HUES64 (cell line): Measurements from ENCODE around the gene OTX1.
A peak's percentile ranks its signal among the peaks of the same experiment; 100 is the strongest.

Experiments used
- H3K27ac ChIP-seq: 2 replicates; pipeline ENCODE4 v1.7.0; 2013; ENCODE audit warnings: low read depth, low read length, inconsistent platforms
- H3K27me3 ChIP-seq: 2 replicates; pipeline ENCODE4 v1.6.1; 2013; ENCODE audit warnings: mild to moderate bottlenecking, low read length; ENCODE audit not compliant: insufficient read depth
- H3K36me3 ChIP-seq: 2 replicates; pipeline ENCODE4 v1.6.1; 2013; ENCODE audit warnings: mild to moderate bottlenecking, low read length; ENCODE audit not compliant: insufficient read depth
- H3K4me1 ChIP-seq: 2 replicates; pipeline ENCODE4 v1.6.1; 2013; ENCODE audit warnings: mild to moderate bottlenecking, low read length, moderate library complexity; ENCODE audit not compliant: insufficient read depth
- H3K4me3 ChIP-seq: 2 replicates; pipeline ENCODE4 v1.5.1; 2013; ENCODE audit warnings: mild to moderate bottlenecking, low read length, moderate library complexity
- H3K9ac ChIP-seq: 2 replicates; pipeline ENCODE4 v1.6.1; 2013; ENCODE audit warnings: mild to moderate bottlenecking, low read depth, low read length
- H3K9me3 ChIP-seq: 2 replicates; pipeline ENCODE4 v1.6.1; 2013; ENCODE audit warnings: low read depth, low read length; ENCODE audit not compliant: insufficient read depth
- WGBS: fragments of 150-250, 120-280 bp; methylation state at CpG from one replicate; pipeline ENCODE4 v1.1.7; 2013; ENCODE audit warnings: missing lambda C conversion rate; 5-methylcytosine and 5-hydroxymethylcytosine counted together

The OTX1 gene

DNA sequence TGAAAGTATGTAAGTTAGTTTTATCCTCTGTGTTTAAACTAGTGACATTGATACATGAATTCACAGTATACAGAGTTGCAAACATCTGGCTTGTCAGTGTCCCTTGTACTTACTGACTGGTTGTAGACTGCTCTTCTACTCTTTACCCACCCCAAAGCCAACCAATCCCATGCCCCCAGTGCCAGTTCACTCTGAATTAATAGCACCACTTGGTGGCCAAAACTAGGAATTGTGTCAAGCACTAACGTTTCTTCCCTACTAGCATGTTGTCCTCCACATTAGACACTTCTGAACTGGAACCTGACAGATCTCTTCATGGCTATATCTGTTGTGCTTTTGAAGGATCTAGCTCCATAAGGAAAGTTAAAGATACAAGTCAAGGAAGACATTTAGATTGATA is 27.2 kb upstream of the OTX1 start:
- no peak overlapping the region for H3K27ac ChIP-seq
- no peaks in the 10 kb centered on the region for H3K27me3 ChIP-seq
- 0% methylated on average over 1 of the region's 1 CpG for WGBS
- no peaks in the 10 kb centered on the region for H3K4me1 ChIP-seq
- no peaks in the 10 kb centered on the region; the same call in 1 of the 2 replicates for H3K36me3 ChIP-seq
- H3K4me3 ChIP-seq = no peak overlapping the region
- no peak overlapping the region for H3K9ac ChIP-seq
- no peaks in the 10 kb centered on the region for H3K9me3 ChIP-seq

DNA sequence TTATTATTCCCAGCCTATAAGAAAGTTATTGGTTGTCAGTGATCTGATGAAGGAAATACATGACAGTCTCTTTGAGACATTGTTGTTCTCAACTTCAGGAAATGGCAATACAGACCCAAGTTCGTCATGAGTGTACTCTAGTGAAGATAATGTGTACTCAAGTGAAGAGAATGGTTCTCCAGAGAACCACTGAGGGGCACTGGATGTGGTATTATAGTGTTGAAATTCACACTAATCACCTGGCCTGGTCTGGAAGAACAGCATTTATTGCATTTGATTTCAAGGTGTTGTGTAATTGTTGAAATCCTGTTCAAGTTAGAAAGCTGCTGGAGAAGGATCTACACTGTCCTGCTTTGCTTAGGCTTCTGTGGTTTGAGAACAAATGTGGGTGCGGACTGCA is 23.4 kb upstream of the OTX1 start:
- no peaks in the 10 kb centered on the region; the same call in 1 of the 2 replicates for H3K36me3 ChIP-seq
- 79% methylated on average over 1 of the region's 2 CpGs for WGBS
- no peaks in the 10 kb centered on the region for H3K9me3 ChIP-seq
- H3K27ac ChIP-seq = no peak overlapping the region
- H3K9ac ChIP-seq = no peak overlapping the region
- no peaks in the 10 kb centered on the region for H3K27me3 ChIP-seq
- no peaks in the 10 kb centered on the region for H3K4me1 ChIP-seq
- H3K4me3 ChIP-seq = no peak overlapping the region

- Histone ChIP-seq H3K36me3 (no peaks in the 10 kb centered on the region; the same call in 1 of the 2 replicates), H3K4me1 (peaks cover under 1% of the 10 kb centered on the region; the same call in 1 of the 2 replicates)
- 93% methylated on average over 1 of the region's 1 CpG for WGBS
Observed at GRCh38 chr2:63029058-63029457, 21.6 kb upstream of the OTX1 start.

DNA sequence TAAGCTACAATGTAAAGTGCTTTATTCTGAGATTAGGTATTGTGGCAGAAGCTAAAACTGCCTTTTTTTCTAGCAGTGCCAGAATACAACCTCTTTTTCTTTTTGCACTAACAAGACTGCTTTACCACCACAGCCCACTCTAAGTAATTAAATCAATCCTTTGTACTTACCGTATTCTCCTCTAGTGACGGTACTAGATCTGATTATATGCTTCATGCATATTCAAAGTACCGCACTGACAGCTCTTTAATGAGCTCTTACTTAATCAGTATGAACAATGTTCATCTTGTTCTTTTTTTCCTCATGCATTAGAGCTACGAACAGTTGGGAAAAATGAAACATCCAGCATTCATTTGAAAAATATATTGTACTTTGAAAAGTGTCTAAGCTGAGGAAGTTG is 16.1 kb upstream of the OTX1 start:
- Histone ChIP-seq H3K9me3 (no peaks in the 10 kb centered on the region), H3K4me3 (no peak overlapping the region), H3K9ac (no peak overlapping the region), H3K36me3 (no peaks in the 10 kb centered on the region), H3K27me3 (no peaks in the 10 kb centered on the region), H3K4me1 (peaks cover 17% of the 10 kb centered on the region), H3K27ac (no peak overlapping the region)
- WGBS = 89% methylated on average over 4 of the region's 4 CpGs

More at GRCh38 chr2:63029058-63029457, 21.6 kb upstream of the OTX1 start:
- Histone ChIP-seq H3K27me3 (no peaks in the 10 kb centered on the region), H3K9me3 (no peaks in the 10 kb centered on the region), H3K27ac (no peak overlapping the region), H3K4me3 (no peak overlapping the region), H3K9ac (no peak overlapping the region)

DNA sequence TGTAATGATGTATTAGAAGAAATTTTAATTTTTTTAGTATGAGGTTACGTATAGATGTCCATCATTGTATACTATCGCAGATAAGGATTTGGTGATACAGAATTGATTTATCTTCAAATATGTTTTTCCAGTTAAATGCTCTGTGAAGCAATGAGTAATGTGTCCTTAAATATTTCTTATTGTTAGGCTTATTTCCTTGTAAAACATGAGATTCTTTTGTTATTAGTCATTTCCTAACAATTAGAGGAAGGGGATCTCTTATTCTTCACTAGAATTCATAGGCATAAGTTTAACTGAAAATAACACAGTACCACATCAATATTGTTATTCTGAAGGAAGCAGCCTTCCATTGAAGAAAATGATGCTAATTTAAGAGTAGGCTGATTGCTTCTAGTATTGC is 15.5 kb upstream of the OTX1 start:
- Histone ChIP-seq H3K27ac (no peak overlapping the region), H3K9ac (no peak overlapping the region), H3K4me3 (no peak overlapping the region), H3K27me3 (no peaks in the 10 kb centered on the region), H3K36me3 (no peaks in the 10 kb centered on the region), H3K9me3 (no peaks in the 10 kb centered on the region), H3K4me1 (peaks cover 17% of the 10 kb centered on the region)
- WGBS = 94% methylated on average over 2 of the region's 2 CpGs

- Histone ChIP-seq H3K9me3 (no peaks in the 10 kb centered on the region), H3K9ac (no peak overlapping the region), H3K36me3 (no peaks in the 10 kb centered on the region), H3K4me1 (peaks cover 22% of the 10 kb centered on the region), H3K27me3 (no peaks in the 10 kb centered on the region), H3K4me3 (no peak overlapping the region), H3K27ac (no peak overlapping the region)
- WGBS = 96% methylated on average over 2 of the region's 4 CpGs
Observed at GRCh38 chr2:63035660-63036059, 15.0 kb upstream of the OTX1 start.

DNA sequence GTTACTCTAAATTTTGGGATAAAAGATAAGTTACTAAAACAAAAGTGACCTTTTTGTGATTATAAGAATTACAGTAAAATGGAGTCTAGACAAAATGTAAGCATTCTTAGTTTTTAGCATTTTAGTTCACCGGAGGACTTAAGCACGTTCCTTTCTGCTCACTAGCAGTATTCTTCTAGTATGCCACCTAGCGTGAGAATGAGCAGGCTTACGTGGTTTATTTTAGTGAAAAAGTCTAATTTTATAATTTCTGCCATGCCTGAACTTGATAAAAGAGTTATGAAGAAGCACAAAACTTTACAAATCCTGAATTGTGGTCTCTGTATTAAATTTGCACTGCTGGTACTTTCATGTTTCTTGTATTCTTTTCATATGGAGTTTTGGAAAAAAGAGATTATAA is 12.6 kb upstream of the OTX1 start:
- H3K4me1 ChIP-seq = peaks cover 43% of the 10 kb centered on the region
- no peak overlapping the region for H3K27ac ChIP-seq
- peaks cover 4% of the 10 kb centered on the region; the same call in 1 of the 2 replicates for H3K27me3 ChIP-seq
- H3K9me3 ChIP-seq = no peaks in the 10 kb centered on the region
- H3K4me3 ChIP-seq = no peak overlapping the region
- no peaks in the 10 kb centered on the region for H3K36me3 ChIP-seq
- no peak overlapping the region for H3K9ac ChIP-seq
- 94% methylated on average over 4 of the region's 4 CpGs for WGBS

GRCh38 chr2:63040586-63040985 is 10.0 kb upstream of the OTX1 start:
- no peak overlapping the region for H3K27ac ChIP-seq

DNA sequence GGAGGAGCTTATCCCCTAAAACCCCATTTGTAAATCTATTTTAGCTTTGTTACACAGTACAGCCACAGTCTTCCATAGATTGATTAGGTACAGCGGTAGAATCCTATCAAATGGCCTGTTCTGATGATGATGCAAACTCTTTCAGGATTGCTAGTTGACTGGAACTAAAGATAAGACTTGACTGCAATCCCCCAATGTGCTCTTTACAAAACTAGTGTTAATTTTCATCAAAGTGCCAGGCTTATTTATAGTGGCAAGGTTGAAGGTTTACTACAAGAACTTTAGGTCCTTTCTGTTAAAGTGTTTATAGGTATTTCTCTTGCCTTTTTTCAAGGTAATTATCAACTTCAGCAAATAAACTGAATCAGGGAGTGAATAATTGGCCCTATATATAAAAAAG is 9.0 kb upstream of the OTX1 start:
- no peaks in the 10 kb centered on the region for H3K36me3 ChIP-seq
- H3K4me3 ChIP-seq = no peak overlapping the region
- peaks cover 27% of the 10 kb centered on the region for H3K27me3 ChIP-seq
- no peaks in the 10 kb centered on the region for H3K9me3 ChIP-seq
- H3K27ac ChIP-seq = no peak overlapping the region
- H3K4me1 ChIP-seq = peaks cover 56% of the 10 kb centered on the region
- 86% methylated on average over 1 of the region's 1 CpG for WGBS
- no peak overlapping the region for H3K9ac ChIP-seq

More at GRCh38 chr2:63040586-63040985, 10.0 kb upstream of the OTX1 start:
- no peak overlapping the region for H3K4me3 ChIP-seq
- 88% methylated on average over 1 of the region's 1 CpG for WGBS
- H3K27me3 ChIP-seq = peaks cover 17% of the 10 kb centered on the region
- no peaks in the 10 kb centered on the region for H3K36me3 ChIP-seq
- H3K9me3 ChIP-seq = no peaks in the 10 kb centered on the region
- H3K9ac ChIP-seq = no peak overlapping the region
- H3K4me1 ChIP-seq = peaks cover 48% of the 10 kb centered on the region

GRCh38 chr2:63044362-63045327 is 6.0 kb upstream of the OTX1 start:
- 1% methylated on average over 36 of the region's 36 CpGs for WGBS
- Histone ChIP-seq H3K4me1 (peaks cover 60% of the 10 kb centered on the region), H3K9ac (peak overlapping the region; percentile 51), H3K36me3 (no peaks in the 10 kb centered on the region), H3K27me3 (peaks cover 58% of the 10 kb centered on the region), H3K9me3 (no peaks in the 10 kb centered on the region), H3K27ac (peak overlapping the region; percentile 71), H3K4me3 (peak overlapping the region; percentile 82)

GRCh38 chr2:63046552-63046951 is 4.1 kb upstream of the OTX1 start:
- Histone ChIP-seq H3K4me1 (peaks cover 48% of the 10 kb centered on the region), H3K4me3 (peak overlapping the region; percentile 82; the same call in 1 of the 2 replicates), H3K27me3 (peaks cover 74% of the 10 kb centered on the region), H3K9ac (no peak overlapping the region; the same call in 1 of the 2 replicates), H3K9me3 (no peaks in the 10 kb centered on the region), H3K36me3 (no peaks in the 10 kb centered on the region), H3K27ac (no peak overlapping the region)
- 4% methylated on average over 6 of the region's 7 CpGs for WGBS
